Measurements from ENCODE around the gene HES6.

GRCh38 chr2:238278626-238279323 lies 38.9 kb upstream of the HES6 start:
- no peak for TF ChIP-seq CTCF (IDR thresholded peaks at IDR 0.05)
- TF ChIP-seq POLR2A (IDR thresholded peaks at IDR 0.05), result no peak
